Heart left ventricle (tissue), 13 donors: Measurements from ENCODE around the gene TRMT1.

ENCODE experiments used
- CTCF ChIP-seq, 12 donors: fragments of 200-600 bp; sonication (generic) in 4 of 12; IDR thresholded peaks; one replicate each; pipeline versions ENCODE4 v1.5.0 to v1.8.0; 2018 to 2022; ENCODE audit warnings: antibody characterized with exemption in 12 of 12, mild to moderate bottlenecking in 5 of 12
- POLR2A ChIP-seq, 2 donors: fragments of 450-650 bp; IDR thresholded peaks; one replicate each; pipeline ENCODE4 v1.6.1; 2017; ENCODE audit warnings: antibody characterized with exemption in 2 of 2, mild to moderate bottlenecking in 2 of 2, moderate library complexity in 2 of 2
- donor health status: ischemic (EF 13 %, LVEDD 7.1; RV severe dilation, severe dysfunction).
- donor health status: DM: no; HTN: yes; CAD: no.
- donor health status: DM: no; HTN: no; CAD: no.
- donor health status: ischemic (EF 25% LVEDD 6.9; RV normal size, moderate dysfunction).
- donor health status: ischemic (EF 25% LVEDD 5.7; RV mildly dilated, moderate dysfunction).
- donor health status: ischemic (EF 35%, LVEDD 5.7; RV mildly dilated, moderate dysfunction).
- donor health status: nonischemic (EF 11% LVEDD 7.7; RV severe dilation, severe dysfunction).
- donor health status: DM: yes; HTN: yes; CAD: no.
- donor health status: PGD.
- donor health status: ischemic (EF 29% LVEDD 5.4; RV normal size, mild dysfunction).
- donor health status: nonischemic (EF 23%, LVEDD 6.1; RV moderate dilation, normal function).

DNA sequence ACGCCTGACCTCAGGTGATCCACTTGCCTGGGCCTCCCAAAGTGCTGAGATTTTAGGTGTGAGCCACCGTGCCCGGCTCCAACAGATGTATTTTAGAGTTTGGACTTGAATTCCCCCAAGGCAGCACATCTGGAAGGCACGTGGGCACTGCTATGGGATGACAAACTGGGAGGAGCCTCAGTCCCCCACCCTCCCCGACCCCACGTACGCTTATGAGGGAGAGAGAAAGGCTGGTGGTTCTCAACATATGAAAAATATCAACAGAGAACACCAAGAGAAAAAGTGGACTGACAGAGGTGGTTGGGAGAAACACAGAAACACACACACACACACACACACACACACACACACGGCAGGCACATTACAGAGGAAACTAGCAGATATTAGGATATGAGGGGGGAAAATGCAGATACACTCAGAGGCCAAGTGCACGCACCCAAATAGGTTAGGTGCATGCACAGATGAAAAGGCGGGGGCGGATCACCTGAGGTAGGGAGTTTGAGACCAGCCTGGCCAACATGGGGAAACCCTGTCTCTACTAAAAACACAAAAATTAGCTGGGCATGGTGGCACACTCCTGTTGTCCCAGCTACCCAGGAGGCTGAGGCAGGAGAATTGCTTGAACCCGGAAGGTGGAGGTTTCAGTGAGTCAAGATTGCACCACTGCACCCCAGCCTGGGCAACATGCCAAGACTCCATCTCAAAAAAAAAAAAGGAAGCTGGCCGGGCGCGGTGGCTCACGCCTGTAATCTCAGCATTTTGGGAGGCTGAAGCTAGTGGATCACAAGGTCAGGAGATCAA is 30.4 kb upstream of the TRMT1 start:
- no peak for TF ChIP-seq CTCF (IDR thresholded peaks at IDR 0.05)
- no peak for TF ChIP-seq POLR2A (IDR thresholded peaks at IDR 0.05)
